Calu3 (cell line): ENCODE measurements around the gene SMG5. TPM values are rescaled to one million over a fixed set of nuclear protein-coding genes. Genes with fewer than 3 reads are reported as not detected.

Experiments
- BruUV-seq: library from RNA; stranded (reverse); fragments of 400-500 nt; replicated peaks from 2 replicates; lab custom pipeline; 2021; lab: Mats Ljungman, UMichigan
- CTCF ChIA-PET: fragments of 300-600 bp; sonication (Branson Sonifier 250); formaldehyde crosslinking; loops from one replicate; lab custom pipeline; 2022; ENCODE audit warnings: antibody characterized with exemption; lab: Charles Lee
- DNase-seq: peaks from one replicate; pipeline ENCODE4 v3.0.0; 2022
- H3K27ac Mint-ChIP-seq: one replicate; pipeline ENCODE4 v1.8.0; 2022; ENCODE audit warnings: mixed read lengths; ENCODE audit not compliant: unreplicated experiment
- H3K27me3 Mint-ChIP-seq: one replicate; pipeline ENCODE4 v1.8.0; 2022; ENCODE audit warnings: mixed read lengths; ENCODE audit not compliant: unreplicated experiment
- H3K36me3 Mint-ChIP-seq: one replicate; pipeline ENCODE4 v1.8.0; 2022; ENCODE audit warnings: mild to moderate bottlenecking, moderate library complexity, mixed read lengths; ENCODE audit not compliant: insufficient read depth, unreplicated experiment
- H3K4me1 Mint-ChIP-seq: one replicate; pipeline ENCODE4 v1.8.0; 2022; ENCODE audit warnings: mild to moderate bottlenecking, low read depth, mixed read lengths; ENCODE audit not compliant: unreplicated experiment
- H3K4me3 Mint-ChIP-seq: one replicate; pipeline ENCODE4 v1.8.0; 2022; ENCODE audit warnings: mild to moderate bottlenecking, low read depth, moderate library complexity, mixed read lengths; ENCODE audit not compliant: unreplicated experiment
- H3K9me3 Mint-ChIP-seq: one replicate; pipeline ENCODE4 v1.8.0; 2022; ENCODE audit warnings: low read depth, mixed read lengths; ENCODE audit not compliant: unreplicated experiment
- intact Hi-C: fragments of 100-400 bp; cut with micrococcal nuclease; formaldehyde crosslinking; loops from one replicate; pipeline ENCODE4 v1.10.0; 2022; ENCODE audit not compliant: unreplicated experiment
- total RNA-seq: library from RNA; stranded (reverse); gene quantifications from 2 replicates; pipeline ENCODE4 v1.2.3, GENCODE V29; 2022
- TF ChIP-seq, protein P1 (sequence below): fragments of 200-600 bp; IDR thresholded peaks from one replicate; pipeline ENCODE4 v1.8.0; 2022; ENCODE audit warnings: antibody characterized with exemption; ENCODE audit not compliant: unreplicated experiment

The SMG5 gene
- total RNA-seq, 1 experiment from 2014 or later: 118 TPM

- intact Hi-C loops: no loop called here
- TF ChIP-seq, protein P1, sequence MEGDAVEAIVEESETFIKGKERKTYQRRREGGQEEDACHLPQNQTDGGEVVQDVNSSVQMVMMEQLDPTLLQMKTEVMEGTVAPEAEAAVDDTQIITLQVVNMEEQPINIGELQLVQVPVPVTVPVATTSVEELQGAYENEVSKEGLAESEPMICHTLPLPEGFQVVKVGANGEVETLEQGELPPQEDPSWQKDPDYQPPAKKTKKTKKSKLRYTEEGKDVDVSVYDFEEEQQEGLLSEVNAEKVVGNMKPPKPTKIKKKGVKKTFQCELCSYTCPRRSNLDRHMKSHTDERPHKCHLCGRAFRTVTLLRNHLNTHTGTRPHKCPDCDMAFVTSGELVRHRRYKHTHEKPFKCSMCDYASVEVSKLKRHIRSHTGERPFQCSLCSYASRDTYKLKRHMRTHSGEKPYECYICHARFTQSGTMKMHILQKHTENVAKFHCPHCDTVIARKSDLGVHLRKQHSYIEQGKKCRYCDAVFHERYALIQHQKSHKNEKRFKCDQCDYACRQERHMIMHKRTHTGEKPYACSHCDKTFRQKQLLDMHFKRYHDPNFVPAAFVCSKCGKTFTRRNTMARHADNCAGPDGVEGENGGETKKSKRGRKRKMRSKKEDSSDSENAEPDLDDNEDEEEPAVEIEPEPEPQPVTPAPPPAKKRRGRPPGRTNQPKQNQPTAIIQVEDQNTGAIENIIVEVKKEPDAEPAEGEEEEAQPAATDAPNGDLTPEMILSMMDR: no peak
- Mint-ChIP-seq H3K36me3 (peaks cover 27% of the 10 kb centered on the region), H3K27ac (no peak overlapping the region), H3K9me3 (no peaks in the 10 kb centered on the region), H3K27me3 (no peaks in the 10 kb centered on the region), H3K4me1 (peaks cover 32% of the 10 kb centered on the region), H3K4me3 (no peak overlapping the region)
- CTCF ChIA-PET: interaction anchor here (0.6 to 1.0 kb wide), 2 partner anchors 57 to 98 kb away, joined by 4 to 5 read pairs; no protein-coding TSS in a partner anchor
- no TSS peak for BruUV-seq
- no peak for DNase-seq
Measured at GRCh38 chr1:156211243-156211642, 71.4 kb downstream of the SMG5 start.

DNA sequence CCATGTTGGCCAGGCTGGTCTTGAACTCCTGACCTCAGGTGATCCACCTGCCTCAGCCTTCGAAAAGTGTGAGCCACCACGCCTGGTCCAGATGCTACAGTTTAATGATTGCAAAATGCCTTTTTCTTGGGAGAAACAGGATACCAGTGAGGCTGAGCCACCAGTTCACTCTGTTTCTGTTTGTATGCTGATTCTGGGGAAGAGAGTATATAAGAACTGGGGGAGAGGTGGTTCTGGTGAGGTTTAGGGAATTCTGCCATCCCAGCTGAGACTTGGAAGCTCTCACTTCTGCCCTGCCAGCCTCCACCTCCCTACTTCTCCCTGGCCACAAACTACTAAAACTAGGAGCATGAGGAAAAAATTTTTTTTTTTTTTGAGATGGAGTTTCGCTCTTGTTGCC is 77.9 kb downstream of the SMG5 start:
- BruUV-seq: no TSS peak
- no peak overlapping the region for H3K4me3 Mint-ChIP-seq
- intact Hi-C loops: no loop called here
- H3K9me3 Mint-ChIP-seq: no peaks in the 10 kb centered on the region
- CTCF ChIA-PET: no interaction called here
- no peak overlapping the region for H3K27ac Mint-ChIP-seq
- peaks cover 22% of the 10 kb centered on the region for H3K4me1 Mint-ChIP-seq
- peaks cover 9% of the 10 kb centered on the region for H3K36me3 Mint-ChIP-seq
- TF ChIP-seq, protein P1: no peak
- no peak for DNase-seq
- no peaks in the 10 kb centered on the region for H3K27me3 Mint-ChIP-seq

DNA sequence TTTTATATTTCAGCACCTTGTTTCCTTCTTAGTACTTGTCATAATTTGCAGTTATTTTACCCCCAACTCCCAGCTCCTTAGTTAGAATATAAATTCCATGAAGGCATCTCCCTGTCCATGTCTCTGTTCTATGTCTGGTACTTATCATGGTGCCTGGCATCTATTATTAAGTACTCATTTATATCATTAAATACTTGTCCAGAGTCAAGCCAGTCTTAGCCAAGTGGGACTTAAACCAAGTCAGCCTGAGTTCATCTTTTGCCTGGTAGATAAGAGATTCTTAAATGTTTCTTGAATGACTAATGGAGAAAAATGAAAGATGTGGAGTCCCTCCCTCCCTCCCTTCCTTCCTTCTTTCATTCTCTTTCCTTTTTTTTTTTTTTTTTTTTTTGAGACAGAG is 79.3 kb downstream of the SMG5 start:
- intact Hi-C loops: no loop called here
- no TSS peak for BruUV-seq
- Mint-ChIP-seq H3K4me3 (no peak overlapping the region), H3K27me3 (no peaks in the 10 kb centered on the region), H3K4me1 (peaks cover 9% of the 10 kb centered on the region), H3K36me3 (peaks cover 5% of the 10 kb centered on the region), H3K9me3 (no peaks in the 10 kb centered on the region), H3K27ac (no peak overlapping the region)
- no peak for DNase-seq
- TF ChIP-seq, protein P1: no peak
- CTCF ChIA-PET: no interaction called here

GRCh38 chr1:156200044-156200443 is 82.6 kb downstream of the SMG5 start:
- no peaks in the 10 kb centered on the region for H3K9me3 Mint-ChIP-seq
- no peaks in the 10 kb centered on the region for H3K27me3 Mint-ChIP-seq
- peaks cover 11% of the 10 kb centered on the region for H3K4me1 Mint-ChIP-seq
- DNase-seq: no peak
- TF ChIP-seq, protein P1: no peak
- CTCF ChIA-PET: interaction anchor here (0.6 to 0.7 kb wide), 2 partner anchors 10 to 32 kb away, joined by 3 read pairs; no protein-coding TSS in a partner anchor
- no peaks in the 10 kb centered on the region for H3K36me3 Mint-ChIP-seq
- intact Hi-C loops: no loop called here
- H3K27ac Mint-ChIP-seq: no peak overlapping the region
- H3K4me3 Mint-ChIP-seq: no peak overlapping the region
- no TSS peak for BruUV-seq

Other genes with a start within 250 kb of the SMG5 start
- gene UBQLN4, start 229.0 kb downstream of the SMG5 start, total RNA-seq: 60.0 and 77.3 TPM in 2 replicates
- gene LAMTOR2, start 228.0 kb downstream of the SMG5 start, total RNA-seq: 69.8 and 69.9 TPM in 2 replicates
- gene RAB25, start 221.7 kb downstream of the SMG5 start, total RNA-seq: 182 and 189 TPM in 2 replicates
- 3.3 and 5.0 TPM in 2 replicates for gene MEX3A, start 200.4 kb downstream of the SMG5 start, total RNA-seq
- gene LMNA, start 168.1 kb downstream of the SMG5 start, total RNA-seq: 499 and 514 TPM in 2 replicates
- gene SEMA4A, start 129.2 kb downstream of the SMG5 start, total RNA-seq: 6.9 and 7.2 TPM in 2 replicates
- 28.2 and 32.5 TPM in 2 replicates for gene SLC25A44, start 88.7 kb downstream of the SMG5 start, total RNA-seq
- 57.3 and 59.0 TPM in 2 replicates for gene PMF1, start 69.8 kb downstream of the SMG5 start, total RNA-seq
- gene BGLAP, start 40.6 kb downstream of the SMG5 start, total RNA-seq: 2.0 and 2.6 TPM in 2 replicates
- 20.4 and 21.2 TPM in 2 replicates for gene PAQR6, start 34.8 kb downstream of the SMG5 start, total RNA-seq
- 12.8 and 12.9 TPM in 2 replicates for gene TMEM79, start 1.5 kb upstream of the SMG5 start, total RNA-seq
- gene GLMP, start 12.9 kb upstream of the SMG5 start, total RNA-seq: 31.0 and 39.7 TPM in 2 replicates
- 0.81 and 1.5 TPM in 2 replicates for gene VHLL, start 16.5 kb upstream of the SMG5 start, total RNA-seq
- 554 and 598 TPM in 2 replicates for gene CCT3, start 55.5 kb upstream of the SMG5 start, total RNA-seq
- gene TSACC, start 55.7 kb upstream of the SMG5 start, total RNA-seq: 1.4 and 2.0 TPM in 2 replicates
- gene RHBG, start 86.4 kb upstream of the SMG5 start, total RNA-seq: 0.26 and 0.42 TPM in 2 replicates
- 48.4 and 54.1 TPM in 2 replicates for gene MEF2D, start 217.9 kb upstream of the SMG5 start, total RNA-seq